ENCODE measurements around the gene DGAT2.

DGAT2 gene

DNA sequence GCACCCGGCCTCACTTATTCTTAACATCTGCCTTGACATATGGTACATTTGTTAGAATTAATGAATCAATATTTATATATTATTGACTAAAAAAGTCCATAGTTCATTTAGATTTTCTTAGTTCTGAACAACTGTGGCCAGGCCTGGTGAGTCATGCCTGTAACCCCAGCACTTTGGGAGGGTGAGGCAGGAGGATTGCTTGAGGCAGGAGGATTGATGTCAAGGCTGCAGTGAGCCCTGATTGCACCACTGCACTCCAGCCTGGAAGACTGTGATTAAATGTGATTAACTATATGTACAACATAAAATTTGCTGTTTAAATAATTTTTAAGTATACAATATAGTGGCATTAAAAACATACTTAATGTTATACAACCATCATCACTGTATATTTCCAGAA, 52.1 kb downstream of the DGAT2 start:
- no peaks in the 10 kb centered on the region for H3K9me3 ChIP-seq (ENCODE audit: insufficient read depth, low read length, severe bottlenecking)
- H3K27me3 ChIP-seq (ENCODE audit: insufficient read depth, low read length, poor library complexity): no peaks in the 10 kb centered on the region
- no peak for TF ChIP-seq EZH2 (IDR thresholded peaks at IDR 0.05; ENCODE audit: borderline replicate concordance, low read depth, low read length, severe bottlenecking)
- peaks cover 19% of the 10 kb centered on the region for H3K4me1 ChIP-seq (ENCODE audit: insufficient read depth, low read length)
- H4K20me1 ChIP-seq (ENCODE audit: insufficient read depth, low read length): peaks cover 22% of the 10 kb centered on the region; the same call in 1 of the 2 replicates
- H3K27ac ChIP-seq (ENCODE audit: low read length): no peak overlapping the region
- no peak overlapping the region for H3K4me3 ChIP-seq (ENCODE audit: low read depth in 1 of 2, low read length in 2 of 2)
- peaks cover 96% of the 10 kb centered on the region for H3K79me2 ChIP-seq (ENCODE audit: insufficient read depth, low read length)
- no peak overlapping the region for H3K4me2 ChIP-seq (ENCODE audit: insufficient read depth, low read length)
- ATAC-seq (ENCODE audit: insufficient read depth, low read depth) (no peak), DNase-seq (no peak)
- no peak overlapping the region for H2AFZ ChIP-seq (ENCODE audit: low read depth, low read length)
- no peak overlapping the region for H3K9ac ChIP-seq (ENCODE audit: low read depth, low read length)
- no peaks in the 10 kb centered on the region; the same call in none of the 2 replicates for H3K36me3 ChIP-seq (ENCODE audit: insufficient read depth, low read length)

DNA sequence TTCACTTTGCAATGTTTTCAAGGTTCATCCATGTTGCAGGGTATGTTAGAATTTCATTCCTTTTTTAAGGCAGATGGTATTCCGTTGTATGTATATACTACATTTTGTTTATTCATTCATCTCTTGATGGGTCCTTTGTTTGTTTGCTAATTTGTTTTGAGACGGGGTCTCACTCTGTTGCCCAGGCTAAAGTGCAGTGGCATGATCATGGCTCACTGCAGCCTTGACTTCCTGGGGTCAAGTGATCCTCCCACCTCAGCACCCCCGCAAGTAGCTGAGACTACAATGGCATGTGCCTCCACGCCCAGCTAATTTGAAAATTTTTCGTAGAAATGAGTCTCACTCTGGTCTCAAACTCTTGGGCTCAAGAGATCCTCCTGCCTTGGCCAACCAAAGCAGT, 52.6 kb downstream of the DGAT2 start:
- no peak overlapping the region for H3K4me2 ChIP-seq (ENCODE audit: insufficient read depth, low read length)
- no peaks in the 10 kb centered on the region for H3K9me3 ChIP-seq (ENCODE audit: insufficient read depth, low read length, severe bottlenecking)
- peaks cover 90% of the 10 kb centered on the region for H3K79me2 ChIP-seq (ENCODE audit: insufficient read depth, low read length)
- H3K27ac ChIP-seq (ENCODE audit: low read length): no peak overlapping the region
- H4K20me1 ChIP-seq (ENCODE audit: insufficient read depth, low read length): peaks cover 22% of the 10 kb centered on the region; the same call in 1 of the 2 replicates
- no peak for ATAC-seq (ENCODE audit: insufficient read depth, low read depth)
- H3K4me1 ChIP-seq (ENCODE audit: insufficient read depth, low read length): peaks cover 15% of the 10 kb centered on the region
- H3K9ac ChIP-seq (ENCODE audit: low read depth, low read length): no peak overlapping the region
- DNase-seq: no peak
- H3K4me3 ChIP-seq (ENCODE audit: low read depth in 1 of 2, low read length in 2 of 2): no peak overlapping the region
- TF ChIP-seq, protein P1, sequence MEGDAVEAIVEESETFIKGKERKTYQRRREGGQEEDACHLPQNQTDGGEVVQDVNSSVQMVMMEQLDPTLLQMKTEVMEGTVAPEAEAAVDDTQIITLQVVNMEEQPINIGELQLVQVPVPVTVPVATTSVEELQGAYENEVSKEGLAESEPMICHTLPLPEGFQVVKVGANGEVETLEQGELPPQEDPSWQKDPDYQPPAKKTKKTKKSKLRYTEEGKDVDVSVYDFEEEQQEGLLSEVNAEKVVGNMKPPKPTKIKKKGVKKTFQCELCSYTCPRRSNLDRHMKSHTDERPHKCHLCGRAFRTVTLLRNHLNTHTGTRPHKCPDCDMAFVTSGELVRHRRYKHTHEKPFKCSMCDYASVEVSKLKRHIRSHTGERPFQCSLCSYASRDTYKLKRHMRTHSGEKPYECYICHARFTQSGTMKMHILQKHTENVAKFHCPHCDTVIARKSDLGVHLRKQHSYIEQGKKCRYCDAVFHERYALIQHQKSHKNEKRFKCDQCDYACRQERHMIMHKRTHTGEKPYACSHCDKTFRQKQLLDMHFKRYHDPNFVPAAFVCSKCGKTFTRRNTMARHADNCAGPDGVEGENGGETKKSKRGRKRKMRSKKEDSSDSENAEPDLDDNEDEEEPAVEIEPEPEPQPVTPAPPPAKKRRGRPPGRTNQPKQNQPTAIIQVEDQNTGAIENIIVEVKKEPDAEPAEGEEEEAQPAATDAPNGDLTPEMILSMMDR (IDR thresholded peaks at IDR 0.05; ENCODE audit: borderline replicate concordance, extremely low read depth, low read length, poor library complexity, severe bottlenecking): no peak
- no peak for TF ChIP-seq EZH2 (IDR thresholded peaks at IDR 0.05; ENCODE audit: borderline replicate concordance, low read depth, low read length, severe bottlenecking)
- no peaks in the 10 kb centered on the region; the same call in 1 of the 2 replicates for H3K36me3 ChIP-seq (ENCODE audit: insufficient read depth, low read length)
- H3K27me3 ChIP-seq (ENCODE audit: insufficient read depth, low read length, poor library complexity): no peaks in the 10 kb centered on the region
- no peak overlapping the region for H2AFZ ChIP-seq (ENCODE audit: low read depth, low read length)

DNA sequence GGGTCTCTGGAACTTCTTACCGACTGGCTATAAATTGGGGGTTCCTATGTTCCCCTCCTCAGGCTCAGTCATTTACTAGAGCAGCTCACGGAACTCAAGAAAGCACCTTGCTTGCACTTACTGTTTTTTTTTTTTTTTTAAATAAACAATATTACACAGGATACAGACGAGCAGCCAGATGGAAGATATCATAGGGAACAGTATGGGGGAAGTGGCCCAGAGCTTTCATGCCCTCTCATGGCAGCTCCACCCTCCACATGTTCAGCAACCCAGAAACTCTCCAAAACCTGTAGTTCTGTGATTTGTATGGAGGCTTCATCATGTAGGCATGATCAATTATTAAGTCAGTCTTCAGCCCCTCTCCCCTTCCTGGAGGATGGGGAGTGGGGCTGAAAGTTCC, 54.0 kb downstream of the DGAT2 start:
- ATAC-seq (ENCODE audit: insufficient read depth, low read depth) (no peak), DNase-seq (no peak)
- Histone ChIP-seq H3K9ac (ENCODE audit: low read depth, low read length) (no peak overlapping the region), H3K36me3 (ENCODE audit: insufficient read depth, low read length) (no peaks in the 10 kb centered on the region; the same call in 1 of the 2 replicates), H3K4me1 (ENCODE audit: insufficient read depth, low read length) (peaks cover 2% of the 10 kb centered on the region; the same call in 1 of the 2 replicates), H2AFZ (ENCODE audit: low read depth, low read length) (no peak overlapping the region), H3K27ac (ENCODE audit: low read length) (no peak overlapping the region), H3K4me2 (ENCODE audit: insufficient read depth, low read length) (no peak overlapping the region), H4K20me1 (ENCODE audit: insufficient read depth, low read length) (peaks cover 20% of the 10 kb centered on the region; the same call in 1 of the 2 replicates), H3K79me2 (ENCODE audit: insufficient read depth, low read length) (peaks cover 87% of the 10 kb centered on the region), H3K4me3 (ENCODE audit: low read depth in 1 of 2, low read length in 2 of 2) (no peak overlapping the region), H3K27me3 (ENCODE audit: insufficient read depth, low read length, poor library complexity) (no peaks in the 10 kb centered on the region), H3K9me3 (ENCODE audit: insufficient read depth, low read length, severe bottlenecking) (no peaks in the 10 kb centered on the region)
- TF ChIP-seq, protein P1 (IDR thresholded peaks at IDR 0.05; ENCODE audit: borderline replicate concordance, extremely low read depth, low read length, poor library complexity, severe bottlenecking): no peak
- no peak for TF ChIP-seq EZH2 (IDR thresholded peaks at IDR 0.05; ENCODE audit: borderline replicate concordance, low read depth, low read length, severe bottlenecking)

DNA sequence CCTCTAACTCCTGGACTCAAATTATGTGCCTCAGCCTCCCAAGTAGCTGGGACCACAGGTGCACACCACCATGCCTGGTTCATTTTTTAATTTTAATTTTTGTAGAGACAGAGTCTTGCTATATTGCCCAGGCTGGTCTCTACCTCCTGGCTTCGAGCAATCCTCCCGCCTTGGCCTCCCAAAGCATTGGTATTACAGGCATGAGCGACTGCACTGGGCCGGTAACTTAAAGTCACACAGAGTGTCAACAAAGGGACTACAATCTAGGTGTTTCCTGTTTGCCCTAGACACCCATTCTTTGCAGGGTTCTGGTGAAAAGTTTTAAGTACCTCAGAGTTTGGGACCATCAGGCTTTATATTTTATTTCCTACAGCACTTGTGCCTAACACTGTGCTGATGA, 54.8 kb downstream of the DGAT2 start:
- TF ChIP-seq, protein P1 (IDR thresholded peaks at IDR 0.05; ENCODE audit: borderline replicate concordance, extremely low read depth, low read length, poor library complexity, severe bottlenecking): no peak
- no peak for TF ChIP-seq EZH2 (IDR thresholded peaks at IDR 0.05; ENCODE audit: borderline replicate concordance, low read depth, low read length, severe bottlenecking)
- no peak overlapping the region for H2AFZ ChIP-seq (ENCODE audit: low read depth, low read length)
- no peaks in the 10 kb centered on the region for H3K27me3 ChIP-seq (ENCODE audit: insufficient read depth, low read length, poor library complexity)
- DNase-seq (no peak), ATAC-seq (ENCODE audit: insufficient read depth, low read depth) (no peak)
- H3K27ac ChIP-seq (ENCODE audit: low read length): no peak overlapping the region
- no peaks in the 10 kb centered on the region for H3K4me1 ChIP-seq (ENCODE audit: insufficient read depth, low read length)
- no peak overlapping the region for H3K9ac ChIP-seq (ENCODE audit: low read depth, low read length)
- no peak overlapping the region for H3K4me3 ChIP-seq (ENCODE audit: low read depth in 1 of 2, low read length in 2 of 2)
- H4K20me1 ChIP-seq (ENCODE audit: insufficient read depth, low read length): peaks cover 20% of the 10 kb centered on the region; the same call in 1 of the 2 replicates
- peaks cover 87% of the 10 kb centered on the region for H3K79me2 ChIP-seq (ENCODE audit: insufficient read depth, low read length)
- H3K36me3 ChIP-seq (ENCODE audit: insufficient read depth, low read length): no peaks in the 10 kb centered on the region; the same call in 1 of the 2 replicates
- no peaks in the 10 kb centered on the region for H3K9me3 ChIP-seq (ENCODE audit: insufficient read depth, low read length, severe bottlenecking)
- no peak overlapping the region for H3K4me2 ChIP-seq (ENCODE audit: insufficient read depth, low read length)
